ENCODE data around the gene MEGF8.
A peak's percentile ranks its signal among the peaks of the same experiment; 100 is the strongest.

The MEGF8 gene

DNA sequence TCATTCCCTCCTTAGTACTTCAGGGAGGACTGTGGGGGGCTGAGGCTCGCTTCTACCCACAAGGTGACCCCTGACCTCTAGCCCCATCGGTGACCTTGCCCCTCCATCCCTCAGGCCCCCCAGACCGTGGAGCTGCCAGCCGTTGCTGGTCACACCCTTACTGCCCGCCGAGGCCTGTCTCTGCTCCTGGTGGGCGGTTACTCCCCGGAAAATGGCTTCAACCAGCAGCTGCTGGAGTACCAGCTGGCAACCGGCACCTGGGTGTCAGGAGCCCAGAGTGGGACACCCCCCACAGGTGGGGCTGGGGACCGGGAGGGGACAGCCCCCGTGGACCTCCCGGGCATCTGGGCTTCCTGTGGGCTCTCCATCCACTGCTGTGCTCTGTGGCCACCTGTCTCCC is 31.9 kb downstream of the MEGF8 start:
- DNase-seq (ENCODE audit: low spot score) = no peak

GRCh38 chr19:42360787-42361544 is 35.5 kb downstream of the MEGF8 start:
- DNase-seq (ENCODE audit: low spot score) = no peak

DNA sequence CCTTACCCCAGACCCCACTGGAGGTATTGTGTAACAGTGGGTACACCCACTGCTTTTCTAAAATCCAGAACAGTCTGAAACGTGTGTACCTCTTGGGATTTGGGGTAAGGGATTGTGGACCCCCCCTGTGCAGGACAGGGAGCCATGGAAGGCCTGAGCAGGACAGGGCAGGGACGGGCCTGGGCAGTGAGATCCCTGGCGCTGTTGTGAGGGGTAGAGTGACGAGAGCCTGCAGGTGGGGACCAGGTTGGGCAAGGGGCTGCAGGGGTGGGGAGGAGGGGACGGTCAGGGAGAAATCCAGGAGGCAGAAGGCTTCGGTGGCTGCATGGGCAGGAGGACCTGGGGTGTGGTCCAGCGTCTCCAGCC is 36.1 kb downstream of the MEGF8 start:
- DNase-seq (ENCODE audit: low spot score) = no peak

- no peak for DNase-seq (ENCODE audit: low spot score)
These were observed 36.9 kb downstream of the MEGF8 start for GRCh38 chr19:42362342-42362741.

DNA sequence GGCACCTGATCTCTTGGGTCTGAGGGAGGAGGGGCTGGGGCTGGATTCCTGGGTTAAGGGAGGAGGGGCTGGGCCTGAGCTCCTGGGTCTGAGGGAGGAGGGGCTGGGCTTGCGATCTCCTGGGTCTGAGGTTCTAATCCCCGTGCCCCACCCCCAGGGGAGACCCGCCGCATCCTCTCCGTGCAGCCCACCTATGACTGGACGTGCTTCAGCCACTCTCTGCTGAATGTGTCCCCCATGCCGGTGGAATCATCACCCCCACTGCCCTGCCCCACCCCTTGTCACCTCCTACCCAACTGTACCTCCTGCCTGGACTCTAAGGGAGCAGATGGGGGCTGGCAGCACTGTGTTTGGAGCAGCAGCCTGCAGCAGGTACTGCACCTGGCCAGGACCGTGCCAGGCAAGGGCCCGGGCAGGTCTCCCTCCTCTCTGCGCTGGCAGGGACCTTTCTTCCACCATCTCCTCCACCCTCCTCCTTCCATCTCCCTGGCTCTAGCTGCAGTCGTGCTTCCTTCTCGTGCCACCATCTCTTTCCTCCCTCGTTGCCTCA is 37.5 kb downstream of the MEGF8 start:
- DNase-seq (ENCODE audit: low spot score) = no peak

DNA sequence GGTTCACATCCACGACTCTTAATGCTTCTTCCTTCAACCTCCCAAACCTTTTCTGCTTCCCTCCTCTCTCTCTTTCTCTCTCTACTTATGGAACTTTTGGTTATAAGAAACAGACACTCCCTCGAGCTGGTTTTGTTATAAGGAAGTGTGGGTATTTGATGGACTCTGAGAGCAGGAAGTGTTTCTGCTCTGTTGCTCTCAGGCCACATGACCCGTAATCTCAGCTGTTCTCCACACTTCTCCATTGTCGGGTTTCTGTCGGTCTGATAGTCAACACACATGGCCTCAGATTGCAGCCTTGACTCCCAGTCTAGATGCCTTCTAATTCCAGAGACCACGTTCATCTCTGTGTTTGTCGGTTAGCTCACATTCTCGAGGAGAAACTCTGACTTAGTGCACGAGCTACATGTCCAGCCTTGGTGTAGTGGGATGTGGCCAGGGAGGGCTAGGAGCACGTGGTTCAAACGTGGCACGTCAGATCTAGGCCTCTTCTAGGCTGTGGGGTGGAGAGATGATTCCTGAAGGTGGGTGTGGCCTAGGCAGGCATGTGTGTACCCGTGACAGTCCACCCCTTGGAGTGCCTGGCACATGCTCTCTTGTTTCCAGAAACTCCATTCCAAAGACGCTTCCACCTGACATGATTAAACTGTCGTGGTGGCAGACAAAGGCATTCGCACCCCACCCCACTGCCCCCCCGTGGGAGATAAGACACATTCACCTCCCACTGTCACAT is 38.3 kb downstream of the MEGF8 start:
- no peak for DNase-seq (ENCODE audit: low spot score)

- no peak for DNase-seq (ENCODE audit: low spot score)
These were observed 41.2 kb downstream of the MEGF8 start for GRCh38 chr19:42366673-42367072.

DNA sequence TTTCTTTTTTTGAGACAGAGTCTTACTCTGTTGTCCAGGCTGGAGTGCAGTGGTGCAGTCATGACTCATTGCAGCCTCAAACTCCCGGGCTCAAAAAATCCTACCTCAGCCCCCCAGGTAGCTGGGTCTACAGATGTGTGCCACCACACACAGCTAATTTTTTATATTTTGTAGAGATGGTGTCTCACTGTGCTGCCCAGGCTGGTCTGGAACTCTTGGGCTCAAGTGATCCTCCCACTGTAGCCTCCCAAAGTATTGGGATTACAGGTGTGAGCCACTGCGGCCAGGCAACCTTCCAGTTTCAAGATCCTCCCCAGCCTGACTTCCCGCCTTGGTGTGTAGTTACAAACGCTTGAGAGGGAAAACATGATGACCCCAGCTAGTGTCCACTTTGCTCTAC is 42.5 kb downstream of the MEGF8 start:
- DNase-seq (ENCODE audit: low spot score) = no peak

- DNase-seq (ENCODE audit: low spot score) = no peak
These were observed 42.9 kb downstream of the MEGF8 start for GRCh38 chr19:42368360-42368759.

- no peak for DNase-seq (ENCODE audit: low spot score)
These were observed 43.3 kb downstream of the MEGF8 start for GRCh38 chr19:42368765-42369164.

GRCh38 chr19:42369433-42370067 is 44.1 kb downstream of the MEGF8 start:
- DNase-seq (ENCODE audit: low spot score) = no peak

DNA sequence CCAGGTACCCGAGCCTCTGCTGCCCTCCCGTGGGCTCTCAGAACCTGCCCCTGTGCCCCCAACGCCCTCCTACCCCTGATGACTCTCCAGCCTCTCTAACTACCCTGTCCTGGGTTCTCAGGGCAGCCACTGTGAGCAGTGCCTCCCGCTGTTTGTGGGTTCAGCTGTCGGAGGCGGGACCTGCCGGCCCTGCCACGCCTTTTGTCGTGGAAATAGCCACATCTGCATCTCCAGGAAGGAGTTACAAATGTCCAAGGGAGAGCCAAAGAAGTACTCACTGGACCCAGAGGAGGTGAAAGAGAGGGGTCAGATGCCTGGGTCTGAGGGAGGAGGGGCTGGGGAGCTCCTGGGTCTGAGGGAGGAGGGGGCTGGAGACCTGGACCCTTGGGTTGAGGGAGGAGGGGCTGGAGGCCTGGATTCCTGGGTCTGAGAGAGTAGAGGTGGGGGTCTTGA is 44.7 kb downstream of the MEGF8 start:
- DNase-seq (ENCODE audit: low spot score) = no peak

- no peak for DNase-seq (ENCODE audit: low spot score)
These were observed 45.3 kb downstream of the MEGF8 start for GRCh38 chr19:42370626-42371175.

- DNase-seq (ENCODE audit: low spot score) = no peak
These were observed 49.5 kb downstream of the MEGF8 start for GRCh38 chr19:42374826-42375376.

DNA sequence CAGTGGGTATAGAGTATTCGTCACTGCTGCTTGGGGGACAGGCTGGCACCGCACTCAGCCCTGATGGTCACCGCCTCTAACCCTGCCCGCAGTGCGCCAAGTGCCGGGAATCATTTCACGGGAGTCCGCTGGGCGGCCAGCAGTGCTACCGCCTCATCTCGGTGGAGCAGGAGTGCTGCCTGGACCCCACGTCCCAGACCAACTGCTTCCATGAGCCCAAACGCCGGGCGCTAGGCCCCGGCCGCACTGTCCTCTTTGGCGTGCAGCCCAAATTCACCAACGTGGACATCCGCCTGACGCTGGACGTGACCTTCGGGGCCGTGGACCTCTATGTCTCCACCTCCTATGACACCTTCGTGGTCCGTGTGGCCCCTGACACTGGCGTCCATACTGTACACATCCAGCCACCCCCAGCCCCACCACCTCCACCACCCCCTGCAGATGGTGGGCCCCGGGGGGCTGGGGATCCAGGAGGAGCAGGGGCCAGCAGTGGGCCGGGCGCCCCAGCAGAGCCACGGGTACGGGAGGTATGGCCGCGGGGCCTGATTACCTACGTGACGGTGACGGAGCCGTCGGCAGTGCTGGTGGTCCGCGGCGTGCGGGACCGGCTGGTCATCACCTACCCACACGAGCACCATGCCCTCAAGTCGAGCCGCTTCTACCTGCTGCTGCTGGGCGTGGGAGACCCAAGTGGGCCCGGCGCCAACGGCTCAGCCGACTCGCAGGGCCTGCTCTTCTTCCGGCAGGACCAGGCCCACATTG is 50.2 kb downstream of the MEGF8 start:
- DNase-seq (ENCODE audit: low spot score) = no peak

- no peak for DNase-seq (ENCODE audit: low spot score)
These were observed 50.7 kb downstream of the MEGF8 start for GRCh38 chr19:42376177-42376555.

GRCh38 chr19:42378225-42379215 is 53.1 kb downstream of the MEGF8 start:
- no peak for DNase-seq (ENCODE audit: low spot score)

DNA sequence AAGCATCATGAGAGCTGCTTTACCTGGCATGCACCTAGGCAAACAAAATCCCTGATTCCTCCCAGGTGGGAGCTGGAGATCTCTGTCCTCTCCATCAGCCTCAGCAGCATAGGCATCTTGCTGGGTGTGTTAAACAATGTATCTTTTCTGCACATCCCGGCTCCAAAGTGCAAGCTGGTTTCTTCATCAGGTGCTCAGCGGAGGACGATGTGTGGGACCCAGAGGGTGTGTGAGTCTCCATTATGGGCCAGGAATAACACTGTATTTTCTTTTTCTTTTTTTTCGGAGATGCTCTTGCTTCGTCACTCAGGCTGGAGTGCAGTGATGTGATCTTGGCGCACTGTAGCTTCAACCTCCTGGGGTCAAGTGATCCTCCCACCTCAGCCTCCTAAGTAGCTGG is 54.7 kb downstream of the MEGF8 start:
- no peak for DNase-seq (ENCODE audit: low spot score)

DNA sequence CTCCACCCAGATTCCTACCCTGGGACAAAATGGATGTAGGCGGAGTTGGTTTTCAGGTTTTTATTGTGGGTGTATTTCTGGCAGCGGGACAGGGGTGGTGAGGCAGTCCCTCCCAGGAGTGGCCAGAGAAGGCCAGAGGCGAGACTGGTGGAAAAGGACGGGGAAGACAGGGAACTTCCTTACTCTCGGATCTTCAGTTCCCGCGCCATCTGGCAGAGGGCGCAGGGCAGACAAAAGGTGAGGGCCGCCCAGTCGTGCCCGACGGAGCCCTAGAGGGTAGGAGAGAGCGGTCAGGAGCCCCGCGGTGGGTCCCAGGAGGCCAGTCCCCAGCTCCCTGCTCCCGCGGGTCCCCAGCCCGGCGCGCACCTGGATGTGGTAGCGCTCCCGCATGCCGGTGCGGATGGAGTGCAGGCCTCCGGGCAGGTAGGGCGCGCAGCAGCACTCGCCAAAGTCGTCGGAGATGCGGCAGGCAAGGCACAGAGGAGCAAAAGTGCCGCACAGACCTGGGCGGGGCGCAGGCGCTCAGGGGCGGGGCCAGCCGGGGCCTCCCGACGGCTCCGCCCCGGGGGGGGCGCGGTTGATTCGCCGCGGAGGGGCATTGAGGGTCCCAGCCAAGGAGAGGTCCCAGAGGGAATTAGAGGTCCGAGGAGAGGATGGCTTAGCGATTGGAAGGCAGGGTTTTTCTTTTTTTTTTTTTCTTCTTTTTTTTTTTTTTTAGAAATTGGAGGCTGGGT is 61.7 kb downstream of the MEGF8 start:
- peak; percentile 93 for DNase-seq (ENCODE audit: low spot score)

All from HuH-7.5 (cell line).